Right lung (tissue), 5 donors: ENCODE data around the gene SGTA. TPM values are rescaled to one million over a fixed set of nuclear protein-coding genes. Genes with fewer than 3 reads are reported as not detected.
"Not testable (repeated sequence)": the region's sequence is repeated elsewhere in the genome, so short reads cannot be mapped to it uniquely, and the experiment has no call there.

Experiments
- DNase-seq, 2 donors: peaks; one replicate each; pipeline ENCODE4 v3.0.0-alpha.2; 2013
- polyA plus RNA-seq, 5 donors: library from polyadenylated mRNA; unstranded; fragments of 120-200 nt; gene quantifications; one replicate each; pipeline versions ENCODE4 v1.2.1 to v1.2.3, GENCODE V29; 2013; ENCODE audit warnings: inconsistent platforms in 1 of 5, low replicate concordance in 1 of 5; ENCODE audit not compliant: insufficient read length in 5 of 5, insufficient read depth in 1 of 5

SGTA gene
- polyA plus RNA-seq, 5 donors = 38.2 to 65.9 (median 46.2) TPM

- DNase-seq = not testable (repeated sequence)
These were observed 69.0 kb downstream of the SGTA start for GRCh38 chr19:2714102-2714501.

GRCh38 chr19:2713170-2713569, 69.9 kb downstream of the SGTA start:
- not testable (repeated sequence) for DNase-seq

- no peak for DNase-seq
These were observed 71.2 kb downstream of the SGTA start for GRCh38 chr19:2711875-2712205.

GRCh38 chr19:2711172-2711874, 71.8 kb downstream of the SGTA start:
- DNase-seq = no peak

GRCh38 chr19:2706251-2706650, 76.8 kb downstream of the SGTA start:
- DNase-seq = no peak

Other genes with a start within 250 kb of the SGTA start
- gene GNG7, start 80.6 kb downstream of the SGTA start, polyA plus RNA-seq = 1 to 10 TPM; 4.5 to 7.1 (median 5.8) TPM
- gene DIRAS1, start 61.9 kb downstream of the SGTA start, polyA plus RNA-seq = 1 to 10 TPM; 1.1 to 2.1 (median 1.3) TPM
- gene SLC39A3, start 43.3 kb downstream of the SGTA start, polyA plus RNA-seq = 10 to 100 TPM; 19.6 to 28.9 (median 21.5) TPM
- gene THOP1, start 2.2 kb upstream of the SGTA start, polyA plus RNA-seq = 10 to 100 TPM; 34.5 to 58.3 (median 38.7) TPM
- 1 to 10 TPM; 6.8 to 9.1 (median 8.6) TPM for gene ZNF554, start 36.6 kb upstream of the SGTA start, polyA plus RNA-seq
- 10 to 100 TPM in 2 of 5 donors, 1 to 10 TPM in 3; 8.1 to 12.9 (median 9.4) TPM for gene ZNF555, start 58.2 kb upstream of the SGTA start, polyA plus RNA-seq
- 1 to 10 TPM in 1 of 5 donors, under 1 TPM in 3, not detected in 1; 0.09 to 1.2 (median 0.21) TPM for gene ZNF556, start 84.1 kb upstream of the SGTA start, polyA plus RNA-seq
- 1 to 10 TPM; 6.1 to 7.9 (median 7.1) TPM for gene ZNF57, start 117.7 kb upstream of the SGTA start, polyA plus RNA-seq
- 10 to 100 TPM in 1 of 5 donors, 1 to 10 TPM in 4; 7.7 to 11.1 (median 8.8) TPM for gene ZNF77, start 161.7 kb upstream of the SGTA start, polyA plus RNA-seq
- gene TLE6, start 194.3 kb upstream of the SGTA start, polyA plus RNA-seq = 10 to 100 TPM in 3 of 5 donors, 1 to 10 TPM in 2; 8.2 to 13.6 (median 11.8) TPM
- gene TLE2, start 246.0 kb upstream of the SGTA start, polyA plus RNA-seq = 100 to 1,000 TPM; 136 to 267 (median 184) TPM